PC-3 (cell line): ENCODE results near the gene OR52W1. TPM values are rescaled to one million over a fixed set of nuclear protein-coding genes. Genes with fewer than 3 reads are reported as not detected.

Experiments
- ATAC-seq: fragments of 200-7000 bp; cut with Tn5 transposase; 2 replicates; pipeline ENCODE4 v1.9.1; 2020; ENCODE audit warnings: mild to moderate bottlenecking, moderate library complexity
- BruUV-seq: library from RNA; stranded (reverse); fragments of 400-500 nt; replicated peaks from 2 replicates; lab custom pipeline; 2021; lab: Mats Ljungman, UMichigan
- CTCF ChIA-PET: fragments of 300-600 bp; sonication (Branson Sonifier 250); formaldehyde crosslinking; loops from one replicate; lab custom pipeline; 2022; ENCODE audit warnings: antibody characterized with exemption; lab: Charles Lee
- POLR2A ChIA-PET: fragments of 300-600 bp; sonication (Branson Sonifier 250); formaldehyde crosslinking; loops from one replicate; lab custom pipeline; 2022; ENCODE audit warnings: antibody characterized with exemption; ENCODE audit not compliant: unreplicated experiment; lab: Charles Lee
- DNase-seq: peaks from one replicate; pipeline ENCODE4 v3.0.0-alpha.2; 2015
- H2AFZ ChIP-seq: fragments of 300-600 bp; sonication (generic); 2 replicates; pipeline ENCODE4 v1.6.0; 2016; ENCODE audit warnings: antibody characterized with exemption, low read length
- H3F3A ChIP-seq: fragments of 300-600 bp; sonication (generic); one replicate; pipeline ENCODE4 v1.6.0; 2017; ENCODE audit warnings: antibody characterized with exemption, low read length, control low read depth, mild to moderate bottlenecking; ENCODE audit not compliant: unreplicated experiment
- H3K27ac ChIP-seq: fragments of 300-600 bp; sonication (generic); 2 replicates; pipeline ENCODE4 v1.5.1; 2016; ENCODE audit warnings: mild to moderate bottlenecking, low read length
- H3K27me3 ChIP-seq: fragments of 300-600 bp; sonication (generic); 2 replicates; pipeline ENCODE4 v1.6.1; 2016; ENCODE audit warnings: low read length, mixed read lengths
- H3K36me3 ChIP-seq: fragments of 300-600 bp; sonication (generic); 2 replicates; pipeline ENCODE4 v1.6.1; 2016; ENCODE audit warnings: low read depth, mixed run types, low read length, mixed read lengths
- H3K4me1 ChIP-seq: fragments of 300-600 bp; sonication (generic); 2 replicates; pipeline ENCODE4 v1.5.1; 2016; ENCODE audit warnings: low read length; ENCODE audit not compliant: insufficient read depth
- H3K4me2 ChIP-seq: fragments of 300-600 bp; sonication (generic); 2 replicates; pipeline ENCODE4 v1.6.0; 2016; ENCODE audit warnings: low read length
- H3K4me3 ChIP-seq: fragments of 300-600 bp; sonication (generic); 2 replicates; pipeline ENCODE4 v1.5.1; 2016; ENCODE audit warnings: mild to moderate bottlenecking, low read length, mixed read lengths
- H3K79me2 ChIP-seq: fragments of 300-600 bp; sonication (generic); 2 replicates; pipeline ENCODE4 v1.6.1; 2017; ENCODE audit warnings: low read length, mixed read lengths
- H3K9ac ChIP-seq: fragments of 300-600 bp; sonication (generic); 2 replicates; pipeline ENCODE4 v1.6.0; 2016; ENCODE audit warnings: mild to moderate bottlenecking, low read length
- H3K9me2 ChIP-seq: fragments of 300-600 bp; sonication (generic); replicated peaks from 2 replicates; pipeline ENCODE4 v1.6.1; 2016; ENCODE audit warnings: mixed run types, low read length, mixed read lengths
- H3K9me3 ChIP-seq: fragments of 300-600 bp; sonication (generic); 2 replicates; pipeline ENCODE4 v1.6.1; 2016; ENCODE audit warnings: low read length, mixed read lengths
- H4K20me1 ChIP-seq: fragments of 300-600 bp; sonication (generic); 2 replicates; pipeline ENCODE4 v1.6.1; 2016; ENCODE audit warnings: low read length, mixed read lengths
- CTCF ChIP-seq: fragments of 300-600 bp; sonication (generic); conservative IDR thresholded peaks from 2 replicates; pipeline ENCODE4 v1.5.1; 2017; ENCODE audit warnings: antibody characterized with exemption, low read depth, mild to moderate bottlenecking, low read length
- EZH2 ChIP-seq: fragments of 300-600 bp; sonication (generic); IDR thresholded peaks from one replicate; pipeline ENCODE4 v1.6.1; 2017; ENCODE audit warnings: antibody characterized with exemption, mild to moderate bottlenecking, low read length; ENCODE audit not compliant: unreplicated experiment
- EZH2phosphoT487 ChIP-seq: fragments of 300-600 bp; sonication (generic); IDR thresholded peaks from 2 replicates; pipeline ENCODE4 v1.6.1; 2018; ENCODE audit warnings: mild to moderate bottlenecking, antibody characterized with exemption, low read length, borderline replicate concordance
- intact Hi-C: fragments of 100-400 bp; cut with micrococcal nuclease; formaldehyde crosslinking; loops from 2 replicates; pipeline ENCODE4 v1.9.0; 2023
- total RNA-seq: library from RNA; depleted of rRNA; stranded (reverse); fragments of >200 nt; gene quantifications from 2 replicates; pipeline ENCODE4 v1.2.3, GENCODE V29; 2014

The OR52W1 gene
- total RNA-seq, 1 experiment from 2014 or later: not detected

DNA sequence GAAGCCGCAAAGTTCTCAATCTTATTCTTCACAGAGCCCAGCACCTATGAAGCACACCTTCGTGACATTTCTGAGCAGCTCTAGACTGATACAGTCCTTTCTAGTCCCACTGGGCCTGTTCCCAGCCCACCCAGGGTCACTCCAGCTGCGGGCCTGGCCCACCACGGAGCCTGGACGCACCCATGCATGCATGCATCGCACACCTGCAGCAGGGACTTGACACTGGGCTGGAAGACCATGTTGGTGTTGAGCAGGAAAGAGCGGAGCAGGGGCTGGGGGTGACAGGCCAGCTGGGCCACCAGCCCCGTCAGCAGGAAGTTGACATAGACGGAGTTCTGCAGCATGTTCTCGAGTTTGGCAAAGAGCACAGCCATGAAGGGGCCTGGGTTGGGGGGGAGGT is 15.5 kb downstream of the OR52W1 start:
- Histone ChIP-seq H3K9me2 (no peaks in the 10 kb centered on the region), H3K79me2 (no peaks in the 10 kb centered on the region), H3K27me3 (no peaks in the 10 kb centered on the region), H3K9ac (no peak overlapping the region), H3K4me3 (no peak overlapping the region), H3K9me3 (no peaks in the 10 kb centered on the region), H4K20me1 (peaks cover 9% of the 10 kb centered on the region; the same call in 1 of the 2 replicates), H3K4me2 (no peak overlapping the region), H3F3A (no peaks in the 10 kb centered on the region), H2AFZ (no peak overlapping the region), H3K4me1 (peaks cover 10% of the 10 kb centered on the region), H3K36me3 (peaks cover 33% of the 10 kb centered on the region), H3K27ac (no peak overlapping the region)
- intact Hi-C loops: no loop called here
- BruUV-seq: no TSS peak
- POLR2A ChIA-PET: no interaction called here
- CTCF ChIA-PET: no interaction called here
- ATAC-seq (no peak), DNase-seq (no peak)
- TF ChIP-seq EZH2phosphoT487 (no peak), CTCF (no peak), EZH2 (no peak)

- ATAC-seq (no peak), DNase-seq (no peak)
- BruUV-seq: no TSS peak
- TF ChIP-seq EZH2 (no peak), EZH2phosphoT487 (no peak), CTCF (no peak)
- ChIA-PET POLR2A (no interaction called here), CTCF (no interaction called here)
- peaks cover 22% of the 10 kb centered on the region for H3K4me1 ChIP-seq
- no peaks in the 10 kb centered on the region for H3F3A ChIP-seq
- intact Hi-C loops: no loop called here
- no peaks in the 10 kb centered on the region for H3K27me3 ChIP-seq
- peaks cover 36% of the 10 kb centered on the region for H3K36me3 ChIP-seq
- H3K9me2 ChIP-seq: no peaks in the 10 kb centered on the region
- no peaks in the 10 kb centered on the region for H3K9me3 ChIP-seq
- H3K79me2 ChIP-seq: no peaks in the 10 kb centered on the region
- no peak overlapping the region for H3K4me2 ChIP-seq
- H2AFZ ChIP-seq: no peak overlapping the region
- peaks cover 9% of the 10 kb centered on the region; the same call in 1 of the 2 replicates for H4K20me1 ChIP-seq
- no peak overlapping the region for H3K27ac ChIP-seq
- no peak overlapping the region for H3K4me3 ChIP-seq
- H3K9ac ChIP-seq: no peak overlapping the region
These were observed 17.5 kb downstream of the OR52W1 start for GRCh38 chr11:6216501-6216900.

- POLR2A ChIA-PET: no interaction called here
- H3K79me2 ChIP-seq: no peaks in the 10 kb centered on the region
- H3K36me3 ChIP-seq: peaks cover 46% of the 10 kb centered on the region
- H3K4me2 ChIP-seq: no peak overlapping the region
- H3K9ac ChIP-seq: no peak overlapping the region
- H3K9me2 ChIP-seq: no peaks in the 10 kb centered on the region
- intact Hi-C loops: no loop called here
- H3K9me3 ChIP-seq: no peaks in the 10 kb centered on the region
- H3F3A ChIP-seq: no peaks in the 10 kb centered on the region
- BruUV-seq: no TSS peak
- CTCF ChIA-PET: no interaction called here
- no peak overlapping the region for H3K4me3 ChIP-seq
- H3K4me1 ChIP-seq: peaks cover 22% of the 10 kb centered on the region
- peaks cover 9% of the 10 kb centered on the region; the same call in 1 of the 2 replicates for H4K20me1 ChIP-seq
- no peak overlapping the region for H2AFZ ChIP-seq
- TF ChIP-seq CTCF (no peak), EZH2 (no peak), EZH2phosphoT487 (no peak)
- DNase-seq: no peak
- no peak for ATAC-seq
- no peaks in the 10 kb centered on the region for H3K27me3 ChIP-seq
- H3K27ac ChIP-seq: no peak overlapping the region
These were observed 18.7 kb downstream of the OR52W1 start for GRCh38 chr11:6217722-6218121.
